ENCODE results near the gene EPHB2. TPM values are rescaled to one million over a fixed set of nuclear protein-coding genes. Genes with fewer than 3 reads are reported as not detected.

The EPHB2 gene
- total RNA-seq, 2 experiments from 2014 or later, result 0.59 TPM; not detected in 1

- no peak for DNase-seq (ENCODE audit: low spot score)
- Histone ChIP-seq H3K4me2 (ENCODE audit: low read length) (no peak overlapping the region), H3K4me3 (ENCODE audit: low read depth, low read length, poor library complexity, severe bottlenecking) (no peak overlapping the region), H3K36me3 (ENCODE audit: insufficient read depth, low read length) (no peaks in the 10 kb centered on the region), H4K20me1 (ENCODE audit: insufficient read depth, low read length) (no peaks in the 10 kb centered on the region), H3K27ac (ENCODE audit: low read depth, low read length, poor library complexity, severe bottlenecking) (no peak overlapping the region), H3K9me3 (ENCODE audit: low read length) (no peaks in the 10 kb centered on the region), H3K4me1 (ENCODE audit: insufficient read depth, low read length, poor library complexity, severe bottlenecking) (no peaks in the 10 kb centered on the region), H2AFZ (ENCODE audit: low read length) (no peak overlapping the region), H3K79me2 (ENCODE audit: insufficient read depth, low read depth, low read length) (no peaks in the 10 kb centered on the region), H3K9me2 (ENCODE audit: insufficient read depth, low read length) (no peaks in the 10 kb centered on the region)
- intact Hi-C loops (cut with micrococcal nuclease; ENCODE audit: unreplicated experiment), result no loop called here
- POLR2A ChIA-PET, result no interaction called here
- TF ChIP-seq, protein P1, sequence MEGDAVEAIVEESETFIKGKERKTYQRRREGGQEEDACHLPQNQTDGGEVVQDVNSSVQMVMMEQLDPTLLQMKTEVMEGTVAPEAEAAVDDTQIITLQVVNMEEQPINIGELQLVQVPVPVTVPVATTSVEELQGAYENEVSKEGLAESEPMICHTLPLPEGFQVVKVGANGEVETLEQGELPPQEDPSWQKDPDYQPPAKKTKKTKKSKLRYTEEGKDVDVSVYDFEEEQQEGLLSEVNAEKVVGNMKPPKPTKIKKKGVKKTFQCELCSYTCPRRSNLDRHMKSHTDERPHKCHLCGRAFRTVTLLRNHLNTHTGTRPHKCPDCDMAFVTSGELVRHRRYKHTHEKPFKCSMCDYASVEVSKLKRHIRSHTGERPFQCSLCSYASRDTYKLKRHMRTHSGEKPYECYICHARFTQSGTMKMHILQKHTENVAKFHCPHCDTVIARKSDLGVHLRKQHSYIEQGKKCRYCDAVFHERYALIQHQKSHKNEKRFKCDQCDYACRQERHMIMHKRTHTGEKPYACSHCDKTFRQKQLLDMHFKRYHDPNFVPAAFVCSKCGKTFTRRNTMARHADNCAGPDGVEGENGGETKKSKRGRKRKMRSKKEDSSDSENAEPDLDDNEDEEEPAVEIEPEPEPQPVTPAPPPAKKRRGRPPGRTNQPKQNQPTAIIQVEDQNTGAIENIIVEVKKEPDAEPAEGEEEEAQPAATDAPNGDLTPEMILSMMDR (conservative IDR thresholded peaks at IDR 0.05; ENCODE audit: low read length), result no peak
- TF ChIP-seq EZH2phosphoT487 (IDR thresholded peaks at IDR 0.05; ENCODE audit: borderline replicate concordance, low read depth, low read length), result no peak
- no TSS peak for BruUV-seq (replicated peaks)
- CTCF ChIA-PET (ENCODE audit: unreplicated experiment), result no interaction called here
These were observed 114.3 kb downstream of the EPHB2 start for GRCh38 chr1:22824975-22825374.

DNA sequence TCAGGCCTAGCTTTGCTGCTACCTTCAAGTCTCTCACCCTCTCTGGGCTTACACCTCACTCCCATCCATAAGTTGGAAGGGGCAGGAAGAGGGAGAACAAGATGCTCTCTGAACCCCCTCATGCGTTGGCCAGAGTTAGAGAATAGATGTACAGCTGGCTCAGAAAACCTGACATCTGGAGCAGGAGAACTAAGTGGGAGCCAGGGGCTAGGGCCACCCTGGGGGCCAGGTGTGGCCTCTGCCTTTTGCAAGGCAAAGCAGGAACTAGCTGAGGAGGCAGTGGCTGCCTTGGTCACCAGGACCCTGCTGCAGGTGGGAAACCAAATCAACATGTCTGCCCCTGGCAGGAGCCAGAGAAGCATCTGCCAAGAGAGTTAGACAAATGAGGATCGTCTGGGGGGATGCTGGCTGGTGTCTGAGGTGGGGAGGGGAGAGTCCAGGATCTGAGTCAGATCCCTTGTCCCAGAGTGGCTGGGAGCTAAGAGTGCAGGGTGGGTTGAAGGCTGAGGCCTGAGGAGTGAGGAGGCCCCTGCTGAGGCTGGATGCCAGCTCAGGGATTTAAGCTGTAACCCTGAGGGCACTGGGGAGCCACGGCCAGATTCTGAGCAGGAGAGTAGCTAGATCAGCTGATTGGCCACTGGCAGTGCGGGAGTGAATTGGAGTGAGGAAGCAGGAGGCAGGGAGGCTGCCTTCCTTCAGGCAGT is 115.0 kb downstream of the EPHB2 start:
- Histone ChIP-seq H3K9me2 (ENCODE audit: insufficient read depth, low read length) (no peaks in the 10 kb centered on the region), H3K4me1 (ENCODE audit: insufficient read depth, low read length, poor library complexity, severe bottlenecking) (no peaks in the 10 kb centered on the region), H3K27ac (ENCODE audit: low read depth, low read length, poor library complexity, severe bottlenecking) (no peak overlapping the region), H2AFZ (ENCODE audit: low read length) (no peak overlapping the region), H3K4me3 (ENCODE audit: low read depth, low read length, poor library complexity, severe bottlenecking) (no peak overlapping the region), H3K9me3 (ENCODE audit: low read length) (no peaks in the 10 kb centered on the region), H3K4me2 (ENCODE audit: low read length) (no peak overlapping the region), H3K36me3 (ENCODE audit: insufficient read depth, low read length) (no peaks in the 10 kb centered on the region), H3K79me2 (ENCODE audit: insufficient read depth, low read depth, low read length) (no peaks in the 10 kb centered on the region), H4K20me1 (ENCODE audit: insufficient read depth, low read length) (no peaks in the 10 kb centered on the region)
- CTCF ChIA-PET (ENCODE audit: unreplicated experiment), result no interaction called here
- intact Hi-C loops (cut with micrococcal nuclease; ENCODE audit: unreplicated experiment), result no loop called here
- TF ChIP-seq EZH2phosphoT487 (IDR thresholded peaks at IDR 0.05; ENCODE audit: borderline replicate concordance, low read depth, low read length), result no peak
- TF ChIP-seq, protein P1 (conservative IDR thresholded peaks at IDR 0.05; ENCODE audit: low read length), result no peak
- no TSS peak for BruUV-seq (replicated peaks)
- POLR2A ChIA-PET, result no interaction called here
- DNase-seq (ENCODE audit: low spot score), result no peak
